ENCODE results near the gene XKR7. TPM values are rescaled to one million over a fixed set of nuclear protein-coding genes. Genes with fewer than 3 reads are reported as not detected.

XKR7 gene
- total and polyA plus RNA-seq, 2 donors, result under 0.01 to 0.02 TPM

GRCh38 chr20:31984981-31985471 is 17.1 kb downstream of the XKR7 start:
- Histone ChIP-seq H3K36me3 (ENCODE audit: control insufficient read depth in 2 of 2, insufficient read depth in 2 of 2, low read length in 1 of 2) (no peaks in the 10 kb centered on the region), H3K27me3 (ENCODE audit: control insufficient read depth in 2 of 2, insufficient read depth in 1 of 2, low read length in 1 of 2) (peaks cover 0 to 2% of the 10 kb centered on the region in 2 donors), H3K4me3 (ENCODE audit: low read length in 2 of 2) (no peak overlapping the region), H3K27ac (ENCODE audit: low read depth in 1 of 2, low read length in 1 of 2) (no peak overlapping the region), H3K9me3 (ENCODE audit: control insufficient read depth in 2 of 2, insufficient read depth in 1 of 2, low read length in 1 of 2) (no peaks in the 10 kb centered on the region), H3K4me1 (ENCODE audit: control insufficient read depth in 2 of 2, insufficient read depth in 2 of 2, low read length in 2 of 2) (no peaks in the 10 kb centered on the region)
- DNase-seq (ENCODE audit: low read depth in 6 of 9, low spot score in 9 of 9), result no peak
- WGBS, result 53% methylated on average over 6 of the region's 6 CpGs

- Histone ChIP-seq H3K27ac (ENCODE audit: low read depth in 1 of 2, low read length in 1 of 2) (no peak overlapping the region), H3K27me3 (ENCODE audit: control insufficient read depth in 2 of 2, insufficient read depth in 1 of 2, low read length in 1 of 2) (peaks cover 0 to 4% of the 10 kb centered on the region in 2 donors), H3K4me1 (ENCODE audit: control insufficient read depth in 2 of 2, insufficient read depth in 2 of 2, low read length in 2 of 2) (no peaks in the 10 kb centered on the region), H3K36me3 (ENCODE audit: control insufficient read depth in 2 of 2, insufficient read depth in 2 of 2, low read length in 1 of 2) (no peaks in the 10 kb centered on the region), H3K9me3 (ENCODE audit: control insufficient read depth in 2 of 2, insufficient read depth in 1 of 2, low read length in 1 of 2) (no peaks in the 10 kb centered on the region), H3K4me3 (ENCODE audit: low read length in 2 of 2) (no peak overlapping the region)
- 91% methylated on average over 1 of the region's 1 CpG for WGBS
- no peak for DNase-seq (ENCODE audit: low read depth in 6 of 9, low spot score in 9 of 9)
Measured at GRCh38 chr20:31987744-31988143, 19.8 kb downstream of the XKR7 start.

DNA sequence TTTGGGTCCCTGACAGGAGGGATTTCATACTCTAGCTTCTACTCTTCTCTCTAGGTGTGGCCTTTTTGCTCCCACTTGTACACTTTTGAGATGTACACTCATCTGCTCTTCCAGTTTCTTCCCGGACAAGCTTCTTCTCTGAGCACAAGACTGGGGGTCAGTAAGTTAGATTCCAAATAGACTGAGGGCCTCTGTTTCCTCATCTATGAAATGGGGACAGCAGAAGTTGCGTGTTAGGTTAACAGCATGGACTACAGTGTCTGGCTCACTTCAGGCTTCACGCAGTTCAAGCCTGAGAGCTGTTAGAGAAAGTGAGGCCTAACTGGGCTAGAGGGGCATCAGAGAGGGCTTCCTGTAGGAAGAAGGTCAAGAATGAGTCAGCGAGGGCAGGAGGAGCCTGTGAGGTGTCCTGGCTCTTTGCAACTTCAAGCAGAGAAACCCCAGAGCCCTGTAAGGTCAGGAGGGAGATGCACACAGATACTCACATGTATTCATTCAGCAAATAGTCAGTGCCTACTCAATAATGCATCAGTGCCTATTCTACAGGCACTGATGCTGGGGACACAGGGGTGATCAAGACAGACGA is 20.6 kb downstream of the XKR7 start:
- Histone ChIP-seq H3K4me1 (ENCODE audit: control insufficient read depth in 2 of 2, insufficient read depth in 2 of 2, low read length in 2 of 2) (no peaks in the 10 kb centered on the region), H3K36me3 (ENCODE audit: control insufficient read depth in 2 of 2, insufficient read depth in 2 of 2, low read length in 1 of 2) (no peaks in the 10 kb centered on the region), H3K9me3 (ENCODE audit: control insufficient read depth in 2 of 2, insufficient read depth in 1 of 2, low read length in 1 of 2) (no peaks in the 10 kb centered on the region), H3K27me3 (ENCODE audit: control insufficient read depth in 2 of 2, insufficient read depth in 1 of 2, low read length in 1 of 2) (peaks cover 0 to 11% of the 10 kb centered on the region in 2 donors), H3K4me3 (ENCODE audit: low read length in 2 of 2) (no peak overlapping the region), H3K27ac (ENCODE audit: low read depth in 1 of 2, low read length in 1 of 2) (no peak overlapping the region)
- 97% methylated on average over 5 of the region's 5 CpGs for WGBS
- DNase-seq (ENCODE audit: low read depth in 6 of 9, low spot score in 9 of 9), result no peak

DNA sequence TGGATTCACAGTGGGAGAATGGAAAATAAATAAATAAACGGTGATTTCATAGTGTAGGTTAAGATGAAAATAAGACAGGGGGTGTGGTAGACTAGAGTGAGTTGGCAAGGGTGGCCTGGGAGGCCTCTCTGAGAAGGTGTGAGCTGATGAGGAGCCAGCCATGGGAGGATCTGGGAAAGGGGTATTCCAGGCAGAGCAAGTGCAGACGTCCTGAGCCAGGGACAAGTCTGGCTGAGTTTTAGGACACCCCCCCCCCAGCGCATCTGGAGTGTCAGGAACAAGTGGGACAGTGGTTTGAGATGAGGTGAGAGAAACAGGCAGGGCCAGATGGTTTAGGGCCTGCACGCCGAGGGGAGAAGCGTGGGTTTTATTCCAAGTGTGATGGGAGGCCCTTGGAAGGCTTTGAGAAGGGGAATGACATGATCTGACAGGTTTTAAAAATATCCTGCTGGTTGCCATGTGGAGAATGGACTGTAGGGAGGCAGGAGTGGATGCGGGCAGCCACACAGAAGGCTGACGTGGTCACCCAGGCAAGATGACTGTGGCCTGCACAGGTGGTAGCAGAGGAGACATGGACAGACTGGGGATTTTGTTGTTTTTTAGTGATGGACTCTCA is 21.2 kb downstream of the XKR7 start:
- Histone ChIP-seq H3K27ac (ENCODE audit: low read depth in 1 of 2, low read length in 1 of 2) (no peak overlapping the region), H3K36me3 (ENCODE audit: control insufficient read depth in 2 of 2, insufficient read depth in 2 of 2, low read length in 1 of 2) (no peaks in the 10 kb centered on the region), H3K27me3 (ENCODE audit: control insufficient read depth in 2 of 2, insufficient read depth in 1 of 2, low read length in 1 of 2) (peaks cover 3 to 18% of the 10 kb centered on the region in 2 donors), H3K4me3 (ENCODE audit: low read length in 2 of 2) (no peak overlapping the region), H3K4me1 (ENCODE audit: control insufficient read depth in 2 of 2, insufficient read depth in 2 of 2, low read length in 2 of 2) (no peaks in the 10 kb centered on the region), H3K9me3 (ENCODE audit: control insufficient read depth in 2 of 2, insufficient read depth in 1 of 2, low read length in 1 of 2) (no peaks in the 10 kb centered on the region)
- WGBS, result 94% methylated on average over 8 of the region's 8 CpGs
- no peak for DNase-seq (ENCODE audit: low read depth in 6 of 9, low spot score in 9 of 9)

DNA sequence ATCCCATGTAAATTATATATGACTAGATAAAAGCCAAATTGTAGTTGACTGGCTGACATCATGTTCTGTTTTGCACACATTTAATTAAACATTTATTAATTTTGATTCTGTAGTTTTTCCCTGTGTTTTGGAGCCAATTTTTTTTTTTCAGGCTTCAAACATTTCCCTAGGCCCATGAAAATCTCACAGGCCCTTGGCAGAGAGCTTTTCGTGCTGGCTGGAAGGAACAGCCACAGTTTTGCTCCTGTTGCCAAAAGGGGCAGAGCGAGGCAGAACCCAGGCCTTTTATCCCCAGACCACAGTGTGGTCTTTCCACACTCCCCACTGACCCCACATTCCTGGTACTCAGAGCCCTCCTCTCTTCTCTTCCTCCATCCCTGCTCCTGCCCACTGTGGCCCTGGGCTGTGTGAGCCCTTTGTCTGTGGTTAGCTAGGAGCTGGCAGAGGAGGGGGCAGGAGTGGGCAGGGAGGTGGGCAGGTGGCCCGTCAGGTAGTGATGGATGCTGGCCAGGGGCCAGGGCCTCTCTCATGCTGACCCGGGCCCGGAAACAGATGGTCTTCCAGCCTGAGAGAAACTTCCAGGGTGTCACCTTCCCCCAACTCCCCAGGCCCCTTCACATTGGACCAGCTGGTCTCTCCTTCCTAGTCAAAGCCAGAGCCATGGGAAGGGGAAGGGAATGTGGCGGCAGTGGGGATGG is 22.8 kb downstream of the XKR7 start:
- 79% methylated on average over 6 of the region's 6 CpGs for WGBS
- no peak overlapping the region for H3K27ac ChIP-seq (ENCODE audit: low read depth in 1 of 2, low read length in 1 of 2)

DNA sequence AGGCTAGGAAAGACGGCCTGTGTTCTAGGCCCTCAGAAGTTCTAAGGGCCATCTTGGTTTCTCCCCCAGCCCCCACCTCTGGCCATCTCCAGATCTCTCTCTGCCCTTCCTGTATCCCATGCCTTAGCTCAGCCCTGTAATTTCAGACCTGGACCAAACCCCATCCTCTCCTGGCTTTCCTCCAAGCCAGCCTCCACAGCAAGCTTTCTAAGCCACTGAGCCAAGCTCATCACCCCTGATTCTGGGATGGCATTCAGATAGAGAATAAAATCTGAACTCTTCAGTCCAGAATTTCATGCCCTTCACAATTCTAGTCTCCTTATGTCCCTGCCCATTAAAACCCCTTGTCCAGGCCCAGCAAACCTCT is 23.4 kb downstream of the XKR7 start:
- Histone ChIP-seq H3K9me3 (ENCODE audit: control insufficient read depth in 2 of 2, insufficient read depth in 1 of 2, low read length in 1 of 2) (no peaks in the 10 kb centered on the region), H3K4me1 (ENCODE audit: control insufficient read depth in 2 of 2, insufficient read depth in 2 of 2, low read length in 2 of 2) (no peaks in the 10 kb centered on the region), H3K27me3 (ENCODE audit: control insufficient read depth in 2 of 2, insufficient read depth in 1 of 2, low read length in 1 of 2) (peaks cover 21 to 38% of the 10 kb centered on the region in 2 donors), H3K4me3 (ENCODE audit: low read length in 2 of 2) (no peak overlapping the region), H3K36me3 (ENCODE audit: control insufficient read depth in 2 of 2, insufficient read depth in 2 of 2, low read length in 1 of 2) (no peaks in the 10 kb centered on the region), H3K27ac (ENCODE audit: low read depth in 1 of 2, low read length in 1 of 2) (no peak overlapping the region)
- DNase-seq (ENCODE audit: low read depth in 6 of 9, low spot score in 9 of 9), result no peak
- WGBS, result 87% methylated on average over 1 of the region's 1 CpG

More for the DNA sequence above, 22.8 kb downstream of the XKR7 start:
- no peak for DNase-seq (ENCODE audit: low read depth in 6 of 9, low spot score in 9 of 9)
- peaks cover 20 to 34% of the 10 kb centered on the region in 2 donors for H3K27me3 ChIP-seq (ENCODE audit: control insufficient read depth in 2 of 2, insufficient read depth in 1 of 2, low read length in 1 of 2)
- H3K4me3 ChIP-seq (ENCODE audit: low read length in 2 of 2), result no peak overlapping the region
- H3K9me3 ChIP-seq (ENCODE audit: control insufficient read depth in 2 of 2, insufficient read depth in 1 of 2, low read length in 1 of 2), result no peaks in the 10 kb centered on the region
- no peaks in the 10 kb centered on the region for H3K4me1 ChIP-seq (ENCODE audit: control insufficient read depth in 2 of 2, insufficient read depth in 2 of 2, low read length in 2 of 2)
- H3K36me3 ChIP-seq (ENCODE audit: control insufficient read depth in 2 of 2, insufficient read depth in 2 of 2, low read length in 1 of 2), result no peaks in the 10 kb centered on the region

DNA sequence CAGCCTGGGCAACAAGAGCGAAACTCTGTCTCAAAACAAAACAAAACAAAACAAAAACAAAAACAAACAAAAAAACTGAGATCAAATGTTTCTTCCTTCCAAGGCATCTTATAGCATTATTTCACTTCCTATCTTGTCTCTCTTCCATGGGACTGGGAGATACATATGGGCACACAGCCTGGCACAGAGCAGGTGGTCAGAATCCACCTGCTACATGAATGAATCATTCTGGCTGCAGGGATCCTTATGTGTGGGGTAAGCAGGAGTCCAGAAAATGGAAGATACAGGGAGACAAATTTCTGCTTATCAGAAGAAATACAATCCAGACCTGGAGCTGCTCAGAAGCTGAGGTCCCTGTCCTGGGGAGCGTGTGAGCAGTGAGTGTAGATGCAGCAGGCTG is 24.1 kb downstream of the XKR7 start:
- H3K4me3 ChIP-seq (ENCODE audit: low read length in 2 of 2), result no peak overlapping the region
- peaks cover 21 to 40% of the 10 kb centered on the region in 2 donors for H3K27me3 ChIP-seq (ENCODE audit: control insufficient read depth in 2 of 2, insufficient read depth in 1 of 2, low read length in 1 of 2)
- H3K9me3 ChIP-seq (ENCODE audit: control insufficient read depth in 2 of 2, insufficient read depth in 1 of 2, low read length in 1 of 2), result no peaks in the 10 kb centered on the region
- H3K27ac ChIP-seq (ENCODE audit: low read depth in 1 of 2, low read length in 1 of 2), result no peak overlapping the region
- no peaks in the 10 kb centered on the region for H3K36me3 ChIP-seq (ENCODE audit: control insufficient read depth in 2 of 2, insufficient read depth in 2 of 2, low read length in 1 of 2)
- no peaks in the 10 kb centered on the region for H3K4me1 ChIP-seq (ENCODE audit: control insufficient read depth in 2 of 2, insufficient read depth in 2 of 2, low read length in 2 of 2)
- 98% methylated on average over 2 of the region's 2 CpGs for WGBS
- no peak for DNase-seq (ENCODE audit: low read depth in 6 of 9, low spot score in 9 of 9)

GRCh38 chr20:31996996-31997395 is 29.0 kb downstream of the XKR7 start:
- H3K4me3 ChIP-seq (ENCODE audit: low read length in 2 of 2), result no peak overlapping the region
- no peak for DNase-seq (ENCODE audit: low read depth in 6 of 9, low spot score in 9 of 9)
- 97% methylated on average over 18 of the region's 18 CpGs for WGBS
- H3K4me1 ChIP-seq (ENCODE audit: control insufficient read depth in 2 of 2, insufficient read depth in 2 of 2, low read length in 2 of 2), result no peaks in the 10 kb centered on the region
- peaks cover 21 to 43% of the 10 kb centered on the region in 2 donors for H3K27me3 ChIP-seq (ENCODE audit: control insufficient read depth in 2 of 2, insufficient read depth in 1 of 2, low read length in 1 of 2)
- H3K9me3 ChIP-seq (ENCODE audit: control insufficient read depth in 2 of 2, insufficient read depth in 1 of 2, low read length in 1 of 2), result no peaks in the 10 kb centered on the region
- H3K36me3 ChIP-seq (ENCODE audit: control insufficient read depth in 2 of 2, insufficient read depth in 2 of 2, low read length in 1 of 2), result no peaks in the 10 kb centered on the region
- no peak overlapping the region for H3K27ac ChIP-seq (ENCODE audit: low read depth in 1 of 2, low read length in 1 of 2)

DNA sequence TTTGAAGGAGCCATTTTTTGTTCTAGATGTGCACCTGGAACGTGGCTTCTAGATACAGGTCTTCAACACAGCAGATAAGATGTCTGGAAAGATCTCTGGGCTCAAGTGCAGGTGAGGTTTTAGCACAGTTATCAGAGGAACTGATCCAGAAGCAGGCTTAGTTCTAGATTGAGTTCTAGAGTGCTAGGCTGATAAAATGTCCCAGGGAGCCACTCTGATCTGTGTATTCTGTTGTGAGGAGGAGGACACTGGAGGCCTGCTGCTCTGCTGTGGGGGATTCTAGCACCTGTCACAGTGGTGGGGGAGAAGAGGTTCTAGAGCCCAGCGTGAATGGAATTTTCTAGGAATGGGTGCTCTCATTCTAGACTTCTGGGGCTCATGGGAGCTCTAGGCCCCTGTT is 30.3 kb downstream of the XKR7 start:
- H3K36me3 ChIP-seq (ENCODE audit: control insufficient read depth in 2 of 2, insufficient read depth in 2 of 2, low read length in 1 of 2), result no peaks in the 10 kb centered on the region
- H3K4me3 ChIP-seq (ENCODE audit: low read length in 2 of 2), result no peak overlapping the region
- no peaks in the 10 kb centered on the region for H3K9me3 ChIP-seq (ENCODE audit: control insufficient read depth in 2 of 2, insufficient read depth in 1 of 2, low read length in 1 of 2)
- H3K27me3 ChIP-seq (ENCODE audit: control insufficient read depth in 2 of 2, insufficient read depth in 1 of 2, low read length in 1 of 2), result peaks cover 21 to 34% of the 10 kb centered on the region in 2 donors
- no peak for DNase-seq (ENCODE audit: low read depth in 6 of 9, low spot score in 9 of 9)
- no peaks in the 10 kb centered on the region for H3K4me1 ChIP-seq (ENCODE audit: control insufficient read depth in 2 of 2, insufficient read depth in 2 of 2, low read length in 2 of 2)
- no peak overlapping the region for H3K27ac ChIP-seq (ENCODE audit: low read depth in 1 of 2, low read length in 1 of 2)
- 80% methylated on average over 2 of the region's 2 CpGs for WGBS

Data from thymus (tissue), 11 donors.